Spinal cord (tissue), 10 donors: ENCODE results near the gene CASZ1. TPM values are rescaled to one million over a fixed set of nuclear protein-coding genes. Genes with fewer than 3 reads are reported as not detected.

ENCODE experiments used
- DNase-seq, 6 donors: peaks; one replicate each; pipeline versions ENCODE4 v3.0.0 to v3.0.0-alpha.2; 2013 to 2015; ENCODE audit warnings: low spot score in 6 of 6, low read depth in 4 of 6
- H3K27ac ChIP-seq: one replicate; pipeline ENCODE4 v1.5.1; 2013; ENCODE audit warnings: low read depth, low read length, control low read depth
- H3K27me3 ChIP-seq: one replicate; pipeline ENCODE4 v1.6.1; 2013; ENCODE audit warnings: low read length; ENCODE audit not compliant: control insufficient read depth, insufficient read depth
- H3K36me3 ChIP-seq: one replicate; pipeline ENCODE4 v1.6.1; 2013; ENCODE audit warnings: low read length; ENCODE audit not compliant: control insufficient read depth, insufficient read depth
- H3K4me1 ChIP-seq: one replicate; pipeline ENCODE4 v1.6.1; 2013; ENCODE audit warnings: low read length; ENCODE audit not compliant: control insufficient read depth, insufficient read depth
- H3K4me3 ChIP-seq: one replicate; pipeline ENCODE4 v1.5.1; 2013; ENCODE audit warnings: low read depth, low read length, control low read depth
- H3K9me3 ChIP-seq: one replicate; pipeline ENCODE4 v1.6.1; 2013; ENCODE audit warnings: low read length; ENCODE audit not compliant: control insufficient read depth, insufficient read depth
- WGBS: methylation state at CpG from one replicate; pipeline ENCODE4 v1.1.5; 2013; ENCODE audit warnings: missing lambda C conversion rate; ENCODE audit not compliant: insufficient coverage; 5-methylcytosine and 5-hydroxymethylcytosine counted together
- polyA plus RNA-seq, 2 donors: library from polyadenylated mRNA; unstranded; fragments of 120-200 nt; gene quantifications; one replicate each; pipeline ENCODE4 v1.2.1, GENCODE V29; 2013; ENCODE audit not compliant: insufficient read length in 2 of 2
- total RNA-seq, 2 donors: library from RNA; depleted of rRNA in 1 of 2; stranded (reverse); fragments of 120-200 nt in 1 of 2; fragments of >200 nt in 1 of 2; gene quantifications; one replicate each; pipeline versions ENCODE4 v1.2.3 to v1.2.4, GENCODE V29; 2013 to 2014
- donor health status: healthy.

The CASZ1 gene
- total and polyA plus RNA-seq, 4 donors: 6.0 to 18.7 (median 11.3) TPM

GRCh38 chr1:10703702-10704101 lies 92.7 kb downstream of the CASZ1 start:
- H3K4me1 ChIP-seq: peaks cover 40% of the 10 kb centered on the region

GRCh38 chr1:10701145-10701544 lies 95.3 kb downstream of the CASZ1 start:
- Histone ChIP-seq H3K27ac (no peak overlapping the region), H3K27me3 (peaks cover 51% of the 10 kb centered on the region), H3K4me1 (peaks cover 25% of the 10 kb centered on the region), H3K9me3 (no peaks in the 10 kb centered on the region), H3K36me3 (peaks cover 13% of the 10 kb centered on the region), H3K4me3 (no peak overlapping the region)
- WGBS: 49% methylated on average over 11 of the region's 14 CpGs
- no peak for DNase-seq

More at GRCh38 chr1:10703702-10704101, 92.7 kb downstream of the CASZ1 start:
- H3K9me3 ChIP-seq: no peaks in the 10 kb centered on the region
- WGBS: 74% methylated on average over 7 of the region's 8 CpGs
- peaks cover 13% of the 10 kb centered on the region for H3K36me3 ChIP-seq
- H3K27ac ChIP-seq: no peak overlapping the region
- H3K4me3 ChIP-seq: no peak overlapping the region
- no peak for DNase-seq
- peaks cover 69% of the 10 kb centered on the region for H3K27me3 ChIP-seq

GRCh38 chr1:10699470-10699835 lies 97.0 kb downstream of the CASZ1 start:
- H3K27ac ChIP-seq: no peak overlapping the region
- peaks cover 7% of the 10 kb centered on the region for H3K36me3 ChIP-seq
- H3K9me3 ChIP-seq: no peaks in the 10 kb centered on the region
- no peak overlapping the region for H3K4me3 ChIP-seq
- peaks cover 38% of the 10 kb centered on the region for H3K27me3 ChIP-seq
- DNase-seq: no peak
- WGBS: 70% methylated on average over 3 of the region's 7 CpGs
- H3K4me1 ChIP-seq: peaks cover 17% of the 10 kb centered on the region

- DNase-seq: no peak
Measured at GRCh38 chr1:10698726-10699469, 97.5 kb downstream of the CASZ1 start.

GRCh38 chr1:10697621-10698160 lies 98.8 kb downstream of the CASZ1 start:
- H3K4me1 ChIP-seq: peaks cover 12% of the 10 kb centered on the region
- H3K4me3 ChIP-seq: no peak overlapping the region
- peaks cover 4% of the 10 kb centered on the region for H3K36me3 ChIP-seq
- H3K9me3 ChIP-seq: no peaks in the 10 kb centered on the region
- WGBS: 85% methylated on average over 25 of the region's 25 CpGs
- DNase-seq: no peak
- H3K27me3 ChIP-seq: peaks cover 31% of the 10 kb centered on the region
- no peak overlapping the region for H3K27ac ChIP-seq

More at GRCh38 chr1:10698726-10699469, 97.5 kb downstream of the CASZ1 start:
- peaks cover 4% of the 10 kb centered on the region for H3K36me3 ChIP-seq
- H3K9me3 ChIP-seq: no peaks in the 10 kb centered on the region
- H3K4me3 ChIP-seq: no peak overlapping the region
- no peak overlapping the region for H3K27ac ChIP-seq
- peaks cover 33% of the 10 kb centered on the region for H3K27me3 ChIP-seq
- WGBS: 73% methylated on average over 9 of the region's 14 CpGs
- H3K4me1 ChIP-seq: peaks cover 12% of the 10 kb centered on the region

- Histone ChIP-seq H3K27me3 (peaks cover 31% of the 10 kb centered on the region), H3K4me1 (peaks cover 12% of the 10 kb centered on the region), H3K4me3 (no peak overlapping the region), H3K27ac (no peak overlapping the region), H3K9me3 (no peaks in the 10 kb centered on the region), H3K36me3 (peaks cover 3% of the 10 kb centered on the region)
- DNase-seq: no peak
- WGBS: 97% methylated on average over 6 of the region's 7 CpGs
Measured at GRCh38 chr1:10696977-10697376, 99.5 kb downstream of the CASZ1 start.

GRCh38 chr1:10694633-10695627 lies 101.5 kb downstream of the CASZ1 start:
- Histone ChIP-seq H3K27me3 (peaks cover 23% of the 10 kb centered on the region), H3K27ac (no peak overlapping the region), H3K9me3 (no peaks in the 10 kb centered on the region), H3K4me1 (peaks cover 13% of the 10 kb centered on the region), H3K36me3 (peaks cover 2% of the 10 kb centered on the region), H3K4me3 (peak overlapping the region; percentile 11)
- under 1% methylated on average over 115 of the region's 126 CpGs for WGBS
- DNase-seq: peak in 5 of 6 donors; percentile 54 to 94 (median 75)

- no peaks in the 10 kb centered on the region for H3K9me3 ChIP-seq
- peaks cover 23% of the 10 kb centered on the region for H3K27me3 ChIP-seq
- H3K4me1 ChIP-seq: peaks cover 15% of the 10 kb centered on the region
- peak overlapping the region; percentile 32 for H3K4me3 ChIP-seq
- no peak overlapping the region for H3K27ac ChIP-seq
- DNase-seq: peak in 2 of 6 donors; percentile 63 to 71
- H3K36me3 ChIP-seq: peaks cover 2% of the 10 kb centered on the region
- WGBS: 0% methylated on average over 46 of the region's 46 CpGs
Measured at GRCh38 chr1:10694274-10694632, 102.2 kb downstream of the CASZ1 start.

GRCh38 chr1:10693497-10694273 lies 102.8 kb downstream of the CASZ1 start:
- Histone ChIP-seq H3K4me1 (peaks cover 21% of the 10 kb centered on the region), H3K9me3 (no peaks in the 10 kb centered on the region), H3K4me3 (peak overlapping the region; percentile 48), H3K27ac (no peak overlapping the region), H3K36me3 (peaks cover 2% of the 10 kb centered on the region), H3K27me3 (peaks cover 21% of the 10 kb centered on the region)
- DNase-seq: peak in 1 of 6 donors; percentile 56
- WGBS: under 1% methylated on average over 69 of the region's 79 CpGs
